WERI-Rb-1 (cell line): ENCODE data around the gene SPTBN1.

ENCODE experiments used
- DNase-seq: peaks from one replicate; pipeline ENCODE4 v3.0.0-alpha.2; 2020
- H3K27ac ChIP-seq: fragments of 250-450 bp; sonication (Bioruptor Pico); 2 replicates; pipeline ENCODE4 v1.5.1; 2020; ENCODE audit warnings: mild to moderate bottlenecking, moderate library complexity
- H3K27me3 ChIP-seq: fragments of 250-450 bp; sonication (Bioruptor Pico); 2 replicates; pipeline ENCODE4 v1.5.1; 2021; ENCODE audit warnings: mild to moderate bottlenecking, low read depth, moderate library complexity; ENCODE audit not compliant: insufficient read depth, severe bottlenecking
- H3K36me3 ChIP-seq: fragments of 250-450 bp; sonication (Bioruptor Pico); 2 replicates; pipeline ENCODE4 v1.5.1; 2020; ENCODE audit warnings: mild to moderate bottlenecking, moderate library complexity
- H3K4me3 ChIP-seq: 2 replicates; pipeline ENCODE4 v1.5.1; 2011; ENCODE audit warnings: low read depth, mild to moderate bottlenecking, control low read depth, low read length
- H3K9me3 ChIP-seq: fragments of 250-450 bp; sonication (Bioruptor Pico); 2 replicates; pipeline ENCODE4 v1.5.1; 2021; ENCODE audit warnings: mild to moderate bottlenecking, moderate library complexity; ENCODE audit not compliant: severe bottlenecking
- TF ChIP-seq, protein P1 (sequence below): IDR thresholded peaks from 2 replicates; pipeline ENCODE4 v1.5.1; 2011; ENCODE audit warnings: low read depth, mild to moderate bottlenecking, control low read depth, inconsistent platforms, low read length

Gene SPTBN1

DNA sequence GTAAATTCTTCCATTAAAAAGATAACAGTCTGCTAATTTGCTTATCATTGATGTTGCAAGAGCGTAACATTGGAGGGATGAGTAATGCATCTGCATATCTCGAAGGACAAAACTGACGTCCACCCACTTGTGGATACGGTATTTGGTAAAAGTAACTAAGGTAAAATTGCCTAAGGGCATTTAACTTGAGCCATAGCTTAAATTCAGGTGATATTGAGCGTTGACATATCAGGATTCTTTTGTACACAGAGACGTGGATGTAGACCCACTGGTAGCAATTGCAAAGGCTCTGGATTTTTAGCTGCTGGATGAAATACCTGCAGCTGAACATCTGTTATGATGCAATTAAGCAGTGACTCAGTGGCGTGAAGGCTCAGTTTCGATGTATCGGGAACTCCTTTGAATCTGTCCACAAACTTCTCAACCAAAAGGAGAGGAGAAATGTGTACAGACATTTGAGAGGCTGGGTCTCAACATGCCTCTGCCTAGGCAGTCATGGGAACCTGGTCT is 119.3 kb downstream of the SPTBN1 start:
- Histone ChIP-seq H3K27me3 (no peaks in the 10 kb centered on the region), H3K4me3 (no peak overlapping the region), H3K27ac (no peak overlapping the region), H3K36me3 (peaks cover 24% of the 10 kb centered on the region), H3K9me3 (no peaks in the 10 kb centered on the region)
- TF ChIP-seq, protein P1, sequence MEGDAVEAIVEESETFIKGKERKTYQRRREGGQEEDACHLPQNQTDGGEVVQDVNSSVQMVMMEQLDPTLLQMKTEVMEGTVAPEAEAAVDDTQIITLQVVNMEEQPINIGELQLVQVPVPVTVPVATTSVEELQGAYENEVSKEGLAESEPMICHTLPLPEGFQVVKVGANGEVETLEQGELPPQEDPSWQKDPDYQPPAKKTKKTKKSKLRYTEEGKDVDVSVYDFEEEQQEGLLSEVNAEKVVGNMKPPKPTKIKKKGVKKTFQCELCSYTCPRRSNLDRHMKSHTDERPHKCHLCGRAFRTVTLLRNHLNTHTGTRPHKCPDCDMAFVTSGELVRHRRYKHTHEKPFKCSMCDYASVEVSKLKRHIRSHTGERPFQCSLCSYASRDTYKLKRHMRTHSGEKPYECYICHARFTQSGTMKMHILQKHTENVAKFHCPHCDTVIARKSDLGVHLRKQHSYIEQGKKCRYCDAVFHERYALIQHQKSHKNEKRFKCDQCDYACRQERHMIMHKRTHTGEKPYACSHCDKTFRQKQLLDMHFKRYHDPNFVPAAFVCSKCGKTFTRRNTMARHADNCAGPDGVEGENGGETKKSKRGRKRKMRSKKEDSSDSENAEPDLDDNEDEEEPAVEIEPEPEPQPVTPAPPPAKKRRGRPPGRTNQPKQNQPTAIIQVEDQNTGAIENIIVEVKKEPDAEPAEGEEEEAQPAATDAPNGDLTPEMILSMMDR: no peak
- no peak for DNase-seq

GRCh38 chr2:54577035-54577434 is 120.9 kb downstream of the SPTBN1 start:
- TF ChIP-seq, protein P1: no peak
- Histone ChIP-seq H3K36me3 (peaks cover 24% of the 10 kb centered on the region), H3K27ac (no peak overlapping the region), H3K9me3 (no peaks in the 10 kb centered on the region), H3K27me3 (no peaks in the 10 kb centered on the region), H3K4me3 (no peak overlapping the region)
- DNase-seq: no peak

DNA sequence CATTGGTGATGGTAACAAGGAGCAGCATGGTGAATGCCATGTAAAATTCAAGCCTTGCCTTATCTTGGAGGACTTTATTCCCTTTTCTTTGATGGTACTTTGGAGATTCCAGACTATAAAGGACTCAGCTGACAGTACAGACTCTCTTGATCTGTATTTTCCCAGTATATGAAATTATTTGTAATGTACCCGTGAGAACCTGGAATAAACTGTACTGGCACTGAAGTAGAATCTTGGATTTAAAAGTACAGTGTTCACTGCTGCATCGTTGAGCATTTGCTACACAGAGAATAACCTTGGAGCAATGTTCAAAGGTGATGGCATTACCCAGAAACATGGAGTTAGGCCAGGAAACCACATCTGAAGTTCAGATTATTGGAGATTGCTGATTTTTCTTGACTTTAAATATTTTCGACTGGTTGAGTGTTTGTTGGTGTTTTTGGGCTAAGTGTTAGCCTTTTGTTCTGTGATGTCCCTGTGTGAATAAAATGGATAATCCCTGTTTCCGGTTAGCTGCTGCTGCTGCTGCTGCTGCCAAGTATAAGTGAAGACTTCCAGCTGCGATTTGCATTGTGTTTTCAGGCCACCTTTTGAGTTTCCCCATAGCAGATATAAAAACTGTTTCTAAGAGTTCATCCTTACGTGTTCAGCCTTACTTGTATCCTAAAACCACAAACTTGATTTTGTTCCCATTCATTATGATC is 122.0 kb downstream of the SPTBN1 start:
- TF ChIP-seq, protein P1: no peak
- H3K36me3 ChIP-seq: peaks cover 24% of the 10 kb centered on the region
- H3K4me3 ChIP-seq: no peak overlapping the region
- H3K27me3 ChIP-seq: no peaks in the 10 kb centered on the region
- H3K27ac ChIP-seq: no peak overlapping the region
- no peak for DNase-seq
- no peaks in the 10 kb centered on the region for H3K9me3 ChIP-seq

- H3K27me3 ChIP-seq: no peaks in the 10 kb centered on the region
- peaks cover 24% of the 10 kb centered on the region for H3K36me3 ChIP-seq
- TF ChIP-seq, protein P1: no peak
- H3K9me3 ChIP-seq: no peaks in the 10 kb centered on the region
- no peak overlapping the region for H3K27ac ChIP-seq
- H3K4me3 ChIP-seq: no peak overlapping the region
- DNase-seq: no peak
These were observed 122.5 kb downstream of the SPTBN1 start for GRCh38 chr2:54578648-54579045.

DNA sequence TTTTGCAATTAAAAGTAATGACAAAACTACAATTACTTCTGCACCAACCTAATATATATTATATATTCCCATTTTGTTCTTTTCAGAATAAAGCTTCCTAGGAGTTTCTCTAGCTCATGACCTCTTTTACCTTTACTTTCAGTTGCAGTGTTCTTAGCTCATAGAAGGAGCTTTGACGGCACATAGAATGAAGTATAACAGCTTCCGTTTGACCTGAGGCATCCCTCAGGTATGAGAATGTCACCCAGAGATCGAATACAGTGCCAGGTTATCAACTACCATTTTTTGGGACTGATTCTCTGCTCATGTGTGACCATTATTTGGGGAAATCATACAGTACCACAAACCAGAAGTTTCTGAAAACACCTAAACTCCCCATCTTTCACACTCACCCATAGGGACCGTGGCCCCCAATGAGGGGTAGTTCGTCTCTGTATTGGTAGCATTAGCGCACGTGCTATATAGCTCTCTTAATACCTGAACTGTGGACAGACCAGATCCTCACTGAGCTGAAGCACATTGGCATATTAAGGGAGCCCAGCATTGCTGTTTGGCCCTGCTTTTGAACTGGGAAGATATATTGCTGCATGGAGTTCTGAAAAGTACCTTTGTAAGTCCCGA is 123.0 kb downstream of the SPTBN1 start:
- DNase-seq: no peak
- H3K9me3 ChIP-seq: no peaks in the 10 kb centered on the region
- no peak overlapping the region for H3K27ac ChIP-seq
- H3K27me3 ChIP-seq: no peaks in the 10 kb centered on the region
- H3K36me3 ChIP-seq: peaks cover 24% of the 10 kb centered on the region
- TF ChIP-seq, protein P1: no peak
- no peak overlapping the region for H3K4me3 ChIP-seq
